Fibroblast of skin of left biceps (primary cell): ENCODE data around the gene SPAG16.

Source experiments
- DNase-seq, 2 experiments: peaks; one replicate each; pipeline ENCODE4 v3.0.0-alpha.2; 2013; ENCODE audit warnings: low read depth in 2 of 2

The SPAG16 gene

DNA sequence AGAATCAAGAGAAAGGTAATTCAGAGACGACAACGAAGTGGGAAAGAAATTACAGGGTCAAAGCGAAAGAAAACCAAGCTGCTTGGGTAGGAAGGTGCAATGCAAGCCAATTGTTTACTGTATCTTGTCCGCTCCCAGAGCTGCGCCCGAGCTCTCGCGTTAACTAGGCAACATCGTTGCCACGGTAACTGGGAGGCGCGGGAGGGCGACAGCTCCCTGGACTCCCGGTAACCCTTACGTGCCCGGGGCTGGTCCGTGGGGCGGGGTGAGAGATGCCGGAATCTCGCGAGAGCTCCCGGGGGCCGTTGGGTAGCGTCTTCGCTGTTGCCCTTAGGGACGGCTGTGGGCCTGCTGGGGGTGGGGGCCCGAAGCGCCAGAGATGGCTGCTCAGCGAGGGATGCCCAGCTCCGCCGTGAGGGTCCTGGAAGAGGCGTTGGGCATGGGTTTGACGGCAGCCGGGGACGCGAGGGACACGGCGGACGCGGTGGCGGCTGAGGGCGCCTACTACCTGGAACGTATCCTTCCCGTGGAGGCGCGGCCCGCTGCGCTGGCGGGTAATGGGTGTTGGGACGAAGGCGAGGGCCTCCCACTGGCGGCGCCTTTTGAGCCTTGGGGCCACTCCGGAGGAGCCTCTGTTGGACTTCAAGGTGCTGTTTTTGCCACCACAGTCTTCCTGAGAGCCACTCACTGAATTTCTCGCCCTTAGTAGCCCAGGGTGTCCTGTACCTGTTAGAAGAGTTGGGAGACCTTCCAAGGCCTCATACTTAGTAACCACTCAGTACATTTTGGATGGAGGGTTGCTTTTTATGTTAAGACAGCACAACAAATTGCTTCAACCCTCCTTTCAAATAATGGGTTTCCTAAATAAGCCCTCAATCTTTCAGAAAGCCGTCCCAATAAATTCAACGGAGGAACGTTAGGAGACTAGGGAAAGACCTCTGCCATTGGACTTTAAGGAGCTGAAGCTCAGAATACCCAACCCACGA lies at the start of gene SPAG16:
Gene SPAG16 (plus strand): TSS at position 360 of the 986 bp plus-strand sequence.
- DNase-seq = peak; percentile 95 to 96

DNA sequence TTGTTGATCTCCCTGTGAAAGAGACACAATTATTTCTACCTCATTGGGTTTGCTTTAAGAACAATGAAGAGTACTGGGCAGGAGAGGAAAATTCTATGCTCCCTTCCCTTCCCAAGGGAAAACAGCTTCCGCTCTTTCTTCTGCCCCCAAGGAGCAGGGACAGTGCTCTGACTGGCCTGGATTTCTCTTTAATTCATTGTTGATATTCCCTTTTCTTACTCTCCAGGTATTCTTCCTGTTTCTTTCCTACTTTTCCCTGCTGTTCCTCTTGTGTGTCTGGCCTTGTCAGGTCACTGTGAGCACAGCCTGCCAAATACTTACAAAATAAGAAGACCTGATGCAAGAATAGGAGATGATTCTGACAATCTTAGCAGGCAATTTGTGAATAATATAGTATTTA lies 49.6 kb upstream of the SPAG16 start:
- DNase-seq = no peak

DNA sequence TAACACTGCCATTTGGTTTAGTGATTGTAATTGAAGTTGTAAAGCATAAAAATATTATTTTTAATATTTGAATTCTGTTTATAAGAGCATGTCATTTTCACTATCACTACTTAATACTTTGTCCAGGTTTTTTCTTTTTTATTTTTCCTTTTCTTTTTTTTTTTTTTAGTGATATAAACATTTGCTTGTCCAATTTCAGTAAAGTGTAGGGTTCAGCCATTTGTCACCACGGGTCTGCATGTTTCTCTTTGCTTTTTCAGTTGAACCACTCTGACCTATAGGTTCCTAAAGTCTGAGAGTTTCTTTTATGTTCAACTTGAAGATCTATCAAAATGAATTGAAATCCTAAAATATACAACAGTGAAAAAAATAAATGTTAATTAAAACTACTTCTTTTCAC lies 48.5 kb upstream of the SPAG16 start:
- DNase-seq = no peak

DNA sequence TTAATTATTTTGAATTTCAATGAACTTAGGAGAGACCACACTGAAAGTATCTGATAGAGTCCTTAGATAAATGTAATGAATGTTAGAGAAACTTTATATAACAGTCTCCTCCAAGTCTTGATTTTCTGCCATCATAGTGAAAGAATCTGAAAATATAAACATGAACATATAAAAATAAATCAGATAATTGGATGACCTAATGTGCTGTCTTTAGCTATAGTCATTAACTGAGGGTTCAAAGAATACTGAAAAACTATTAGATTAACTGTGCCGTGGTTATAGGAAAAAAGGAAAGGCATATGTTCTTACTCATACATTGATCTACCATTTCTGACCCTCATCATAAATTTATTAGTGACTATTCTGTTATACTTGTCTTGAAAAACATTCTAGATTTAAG lies 47.0 kb upstream of the SPAG16 start:
- no peak for DNase-seq

DNA sequence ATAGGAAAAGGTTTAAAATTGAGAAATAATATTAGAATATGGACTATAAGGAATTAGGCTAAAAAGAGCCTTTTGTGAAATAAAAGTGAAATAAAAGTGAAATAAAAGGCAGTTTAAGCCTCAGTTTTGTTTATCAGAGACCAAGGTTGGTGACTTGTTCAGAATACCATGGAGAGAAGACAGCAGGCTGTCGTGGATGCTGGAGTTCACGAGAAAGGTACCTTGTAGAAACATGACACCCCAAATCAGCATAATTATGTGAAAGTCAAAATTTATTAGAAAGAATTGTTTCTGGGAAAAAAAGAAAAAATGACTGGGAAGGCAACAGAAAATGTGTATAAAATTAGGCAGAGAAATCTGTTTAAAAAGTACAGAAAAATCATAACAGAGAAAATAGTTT lies 46.5 kb upstream of the SPAG16 start:
- no peak for DNase-seq

DNA sequence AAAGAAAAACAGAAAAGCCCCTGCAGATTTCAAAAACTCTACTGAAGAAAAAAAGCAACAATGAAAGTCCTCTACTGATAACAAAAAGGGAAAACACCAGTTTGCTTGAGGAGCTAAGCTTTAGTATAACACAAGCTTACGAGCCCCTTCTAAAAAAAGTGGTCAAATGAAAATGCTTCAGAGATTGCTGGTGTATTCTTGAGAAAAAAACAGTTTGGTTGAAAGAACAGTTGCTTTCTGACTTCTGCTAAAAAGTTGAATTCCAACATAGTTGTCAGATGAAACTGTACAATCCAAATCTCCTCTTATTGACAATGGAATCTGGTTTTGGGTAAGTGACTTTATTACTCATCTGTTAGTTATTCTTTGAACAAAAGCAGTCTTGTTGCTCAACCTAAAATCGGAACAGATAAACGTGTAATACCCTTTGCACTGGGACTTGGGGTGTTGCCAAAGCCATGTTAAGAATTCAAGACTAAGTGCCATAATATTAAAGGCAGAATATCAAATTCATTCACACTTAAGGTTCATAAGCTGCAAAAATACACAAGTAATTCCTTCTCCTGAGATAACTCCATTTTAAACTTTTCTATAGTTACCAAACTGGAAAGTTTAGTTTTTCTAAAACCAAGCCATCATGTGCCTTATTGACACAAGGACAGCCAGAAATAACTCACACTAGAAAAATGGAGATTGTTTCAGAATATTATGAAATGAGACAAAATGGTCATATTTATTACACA lies 45.3 kb upstream of the SPAG16 start:
- peak; percentile 87 to 91 for DNase-seq

DNA sequence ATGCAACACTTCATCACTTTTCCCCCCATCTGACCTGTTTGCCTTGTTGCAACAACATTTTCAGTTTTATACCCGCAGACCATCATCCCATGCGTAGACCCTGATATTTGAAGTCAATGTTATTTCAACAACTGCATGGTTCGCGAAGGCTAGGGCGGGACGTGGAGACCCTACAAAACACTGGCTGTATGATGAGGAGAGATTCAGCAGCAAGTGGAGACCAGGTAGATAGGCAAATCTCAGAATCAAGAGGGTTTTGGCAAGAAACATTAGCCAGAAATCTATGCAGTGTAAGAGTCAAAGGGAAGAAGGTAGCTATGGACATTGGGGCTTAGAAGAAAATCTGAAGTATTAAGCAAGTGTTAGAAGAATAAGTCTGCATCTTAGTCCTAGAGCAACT lies 42.4 kb upstream of the SPAG16 start:
- no peak for DNase-seq

DNA sequence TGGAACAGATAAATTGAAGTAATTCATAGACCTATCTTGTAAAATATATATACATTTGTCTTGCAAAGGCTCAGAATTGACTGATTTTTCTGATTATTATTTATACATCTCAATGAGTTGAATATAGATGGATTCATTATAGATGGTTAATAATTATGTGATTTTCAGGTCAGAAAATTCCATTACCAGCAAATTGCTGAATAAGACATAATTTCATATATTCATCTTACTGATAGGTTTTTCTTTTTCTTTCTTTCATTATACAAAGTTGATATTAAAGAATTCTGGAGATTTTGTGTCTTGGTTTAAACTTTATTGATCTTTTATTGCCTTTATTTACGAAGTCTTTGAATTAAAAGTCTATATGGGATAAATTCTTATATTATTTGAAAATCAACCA lies 41.6 kb upstream of the SPAG16 start:
- no peak for DNase-seq

DNA sequence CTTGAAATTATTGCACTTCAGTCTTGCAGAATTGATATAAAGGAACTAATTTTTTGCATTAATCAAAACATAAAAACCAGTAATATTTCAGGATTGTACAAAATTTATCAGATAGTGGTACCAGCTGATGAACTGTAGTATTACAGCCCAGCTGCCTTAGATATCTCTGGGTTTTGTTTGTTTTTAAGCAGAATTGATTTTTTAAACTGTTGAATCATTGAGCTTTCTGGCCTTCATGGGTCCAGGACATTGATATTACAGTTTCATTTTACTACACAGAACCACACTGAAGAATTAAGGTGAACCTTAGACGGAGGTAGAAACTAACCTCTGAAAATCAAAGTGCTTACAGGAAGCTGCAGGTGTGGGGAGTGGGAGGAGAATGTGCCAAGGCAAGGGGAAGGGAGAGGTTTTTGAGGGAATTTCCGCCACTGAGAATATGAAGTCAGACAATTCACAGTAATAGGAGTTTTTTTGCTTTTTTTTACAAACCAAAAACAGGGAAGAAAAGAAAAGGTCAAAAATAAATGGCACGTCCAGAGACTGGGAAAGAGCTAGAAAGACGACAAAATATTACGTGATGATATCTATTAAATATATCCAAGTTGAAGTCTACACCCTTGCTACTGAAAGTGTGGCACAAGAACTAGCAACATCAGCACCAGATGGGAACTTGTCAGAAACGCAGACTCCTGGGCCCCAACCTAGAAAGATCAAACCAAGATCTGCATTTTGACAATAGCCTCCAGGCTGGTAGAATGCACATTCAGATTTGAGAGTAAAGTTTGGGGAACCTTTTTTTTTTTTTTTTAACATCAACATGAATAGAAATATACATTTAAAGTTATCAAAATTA lies 40.8 kb upstream of the SPAG16 start:
- no peak for DNase-seq

DNA sequence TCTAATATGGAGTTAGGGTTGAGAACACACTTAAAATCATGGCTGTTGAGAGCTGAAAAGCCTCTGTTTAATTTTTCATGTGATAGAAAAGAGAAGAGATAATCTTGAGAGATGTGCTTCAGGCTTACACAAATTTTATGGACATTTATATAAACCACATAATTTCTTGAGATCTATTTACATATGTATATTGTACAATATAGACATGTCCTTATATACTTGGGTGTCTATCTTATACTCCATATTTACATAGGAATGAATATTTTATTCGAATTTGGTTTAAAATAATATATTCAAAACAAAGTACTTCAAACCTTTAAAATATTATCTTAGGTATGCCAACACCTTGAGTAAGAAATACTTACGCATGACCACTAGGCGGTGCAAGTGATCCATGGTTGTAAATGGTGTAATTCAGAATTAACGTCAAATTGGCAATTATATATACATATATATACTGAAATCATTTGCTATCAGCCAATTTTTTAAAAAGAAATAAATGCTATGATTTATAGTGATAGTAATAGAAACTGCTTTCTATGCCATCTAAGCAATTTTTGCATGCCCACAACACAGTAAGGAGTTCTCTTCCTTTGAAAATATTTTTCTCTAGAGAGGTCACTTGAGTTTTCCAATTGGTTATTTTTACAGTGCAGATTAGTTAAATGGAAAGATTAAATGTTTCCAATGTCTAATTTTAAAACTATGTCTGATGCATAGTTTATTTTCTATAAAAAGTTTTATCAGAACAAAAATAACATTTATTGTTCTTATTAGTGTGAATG lies 37.6 kb upstream of the SPAG16 start:
- DNase-seq = no peak

DNA sequence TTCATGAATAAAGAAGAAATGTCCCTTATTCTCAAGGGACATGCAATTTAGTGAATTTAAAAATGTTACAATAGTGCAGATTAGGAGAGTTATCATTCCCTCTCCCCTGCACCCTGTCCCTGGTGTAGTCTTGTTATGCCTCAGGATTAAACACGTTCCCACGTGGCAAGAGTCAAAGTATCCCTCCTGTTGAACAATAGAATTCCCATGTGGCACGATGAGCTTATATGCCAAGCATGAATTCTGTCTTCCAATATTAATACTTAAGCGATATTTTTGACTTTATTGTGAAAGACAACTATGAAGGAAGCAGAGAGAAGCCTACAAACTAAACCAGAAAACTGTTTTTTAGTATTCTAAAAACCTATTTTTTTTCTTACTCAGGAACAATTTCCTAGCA lies 36.7 kb upstream of the SPAG16 start:
- no peak for DNase-seq

DNA sequence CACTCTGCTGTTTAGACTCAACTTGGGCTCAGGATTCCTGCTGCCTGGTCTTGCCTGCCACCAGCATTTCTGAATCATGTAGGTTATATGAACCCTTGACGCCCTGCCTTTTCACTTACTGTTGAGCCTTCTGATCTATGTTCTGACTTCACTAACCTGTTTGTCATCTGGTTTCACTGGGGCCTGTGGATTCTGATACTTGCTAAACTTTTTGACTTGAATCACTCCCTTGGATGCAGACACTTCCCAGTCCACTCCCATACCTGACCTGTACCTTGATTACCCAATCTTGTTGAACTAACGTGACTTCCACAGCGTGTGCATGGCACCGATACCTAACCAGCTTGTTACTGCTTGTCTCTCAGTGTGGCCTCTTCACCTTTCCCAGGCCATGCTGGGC lies 35.6 kb upstream of the SPAG16 start:
- DNase-seq = no peak

DNA sequence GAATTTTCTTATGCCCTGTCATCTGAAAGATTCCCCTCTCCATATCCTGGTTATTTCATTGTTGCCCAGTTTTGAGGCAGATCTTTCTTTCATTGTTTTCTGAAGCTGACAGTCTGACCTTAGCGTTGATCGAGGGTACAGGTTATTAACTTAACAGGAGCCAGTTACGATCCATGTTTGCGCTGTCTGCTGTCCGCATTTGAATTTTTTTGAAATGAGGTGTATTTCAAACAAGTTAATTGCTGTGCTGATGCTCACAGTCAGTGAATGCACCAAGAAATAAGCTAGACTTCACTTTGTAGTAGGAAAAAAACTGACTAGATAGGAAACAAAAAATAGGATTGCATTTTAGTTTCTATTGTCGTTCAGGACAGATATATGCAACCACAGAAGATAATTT lies 34.8 kb upstream of the SPAG16 start:
- DNase-seq = no peak

DNA sequence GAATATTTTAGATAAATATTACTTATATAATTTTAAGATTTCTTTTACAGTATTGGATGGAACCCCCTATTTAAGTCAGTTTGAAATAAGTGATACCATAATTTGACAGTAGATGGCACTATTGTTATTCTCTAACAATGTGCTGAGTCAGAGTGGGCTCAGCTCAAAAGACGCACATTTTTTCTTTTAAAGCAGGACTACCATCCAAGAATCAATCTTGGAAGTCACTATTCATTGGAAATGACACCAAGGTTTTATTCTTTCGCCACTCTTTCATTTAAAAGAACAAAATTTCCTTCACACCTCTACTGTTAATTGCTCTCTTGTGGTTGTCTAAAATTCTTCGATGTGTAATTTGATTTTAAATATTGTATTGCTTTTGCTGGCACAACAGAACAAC lies 32.6 kb upstream of the SPAG16 start:
- peak; percentile 39 to 44 for DNase-seq

DNA sequence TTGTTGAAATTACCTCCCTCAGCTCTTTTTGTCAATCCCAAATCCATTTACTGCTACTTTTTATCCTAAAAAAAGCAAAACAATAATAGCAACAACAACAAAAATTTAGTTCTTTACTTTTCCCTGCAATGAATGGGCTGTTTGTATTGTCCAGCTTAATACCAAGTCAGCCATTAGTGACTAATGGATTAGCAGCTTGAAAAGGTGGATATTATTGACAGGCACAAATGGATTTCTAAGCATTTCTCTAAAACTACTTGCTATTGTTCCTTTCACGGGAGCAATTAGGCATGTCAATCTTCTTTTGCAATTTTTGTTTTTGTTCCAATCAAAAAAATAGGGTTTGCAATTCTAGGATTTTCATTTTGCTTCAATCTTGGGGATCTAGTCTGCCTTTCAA lies 32.1 kb upstream of the SPAG16 start:
- no peak for DNase-seq

DNA sequence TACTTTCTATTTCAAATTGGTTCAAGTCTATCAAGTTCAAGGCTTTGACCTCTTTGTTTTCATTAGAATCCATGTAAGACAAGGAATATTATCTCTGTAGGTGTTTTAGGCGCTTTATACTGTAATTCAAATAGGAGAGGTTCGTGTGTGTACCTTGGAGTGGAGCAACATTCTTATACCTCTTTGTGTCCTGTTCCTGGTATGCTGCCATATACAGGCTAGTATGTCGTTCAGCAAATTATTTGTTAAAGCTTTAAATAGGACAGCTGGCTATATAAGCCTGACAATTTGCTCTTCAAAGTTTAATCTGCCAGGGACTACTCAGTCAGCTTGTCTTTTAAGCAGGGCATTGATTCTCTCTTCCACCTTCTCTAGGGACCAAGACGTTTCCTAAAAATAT lies 31.1 kb upstream of the SPAG16 start:
- DNase-seq = no peak

DNA sequence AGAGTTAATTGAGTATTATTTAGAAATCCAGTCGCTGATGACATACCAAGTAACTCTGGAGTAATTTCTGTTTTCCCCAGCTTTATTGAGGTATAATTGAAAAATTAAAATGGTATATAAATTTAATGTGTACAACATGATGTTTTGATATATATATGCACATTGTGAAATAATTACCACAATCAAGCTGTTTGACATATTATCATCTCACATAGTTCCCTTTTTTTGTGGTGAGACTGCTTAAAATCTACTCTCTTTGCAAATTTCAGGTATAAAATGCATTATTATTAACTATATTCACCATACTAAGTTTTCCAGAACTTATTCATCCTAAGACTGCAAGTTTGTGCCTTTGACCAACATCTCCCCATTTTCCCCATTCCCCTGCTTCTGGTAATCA lies 25.0 kb upstream of the SPAG16 start:
- no peak for DNase-seq

DNA sequence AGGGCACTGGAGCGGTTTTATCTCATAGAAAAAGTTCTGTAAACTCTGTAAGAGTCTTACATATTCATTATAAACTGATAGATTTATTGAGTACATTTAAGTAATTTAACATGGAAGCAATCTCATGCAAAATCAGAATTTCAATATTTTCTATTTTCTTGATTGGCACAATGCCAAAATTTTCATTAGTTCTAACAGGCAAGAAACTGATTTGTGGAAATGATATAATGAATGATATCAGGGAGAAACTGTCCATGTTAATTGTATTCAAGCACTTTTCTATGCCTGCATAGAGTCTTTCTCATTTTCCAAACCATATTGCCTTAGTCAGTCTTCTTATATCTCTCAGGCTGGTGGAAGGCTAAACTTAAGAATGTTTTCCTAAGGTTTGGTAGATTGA lies 23.0 kb upstream of the SPAG16 start:
- DNase-seq = no peak

DNA sequence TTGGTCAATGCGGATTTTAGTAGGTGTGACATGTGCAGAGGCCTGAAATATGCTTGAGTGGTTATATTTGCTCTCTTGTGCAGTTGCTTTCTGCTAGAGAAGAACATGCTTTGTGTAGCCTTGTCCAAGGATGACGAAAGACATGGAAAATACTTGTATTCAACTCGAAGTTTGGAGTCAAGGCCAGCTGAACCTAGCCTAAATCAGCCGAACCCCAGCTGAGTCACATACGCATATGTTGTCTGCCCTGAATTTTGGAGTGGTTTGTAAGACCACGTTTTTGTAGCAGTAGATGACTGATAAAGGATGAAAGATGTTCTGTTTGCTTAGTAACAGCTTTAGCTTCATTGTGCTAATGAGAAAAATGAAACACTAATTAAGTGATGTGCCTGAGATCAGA lies 22.5 kb upstream of the SPAG16 start:
- no peak for DNase-seq

DNA sequence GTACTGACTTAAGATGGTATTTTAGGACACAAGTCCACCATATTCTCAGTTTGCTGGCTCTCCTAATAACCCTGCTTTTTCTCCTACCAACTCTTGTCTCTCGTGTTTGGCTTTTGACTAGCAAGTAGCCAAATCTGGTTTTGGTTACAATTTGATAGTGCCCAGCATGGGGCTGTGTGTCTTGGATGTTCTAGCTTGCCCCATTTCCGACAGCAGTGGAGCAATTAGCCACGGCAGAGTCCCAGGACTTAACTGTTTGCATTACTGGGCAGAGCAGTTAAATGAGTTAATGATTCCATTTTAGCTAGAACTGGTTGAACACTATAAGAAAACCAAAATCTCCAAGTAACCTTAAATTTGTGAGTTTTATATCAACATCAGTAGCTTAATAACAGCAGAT lies 18.6 kb upstream of the SPAG16 start:
- no peak for DNase-seq

DNA sequence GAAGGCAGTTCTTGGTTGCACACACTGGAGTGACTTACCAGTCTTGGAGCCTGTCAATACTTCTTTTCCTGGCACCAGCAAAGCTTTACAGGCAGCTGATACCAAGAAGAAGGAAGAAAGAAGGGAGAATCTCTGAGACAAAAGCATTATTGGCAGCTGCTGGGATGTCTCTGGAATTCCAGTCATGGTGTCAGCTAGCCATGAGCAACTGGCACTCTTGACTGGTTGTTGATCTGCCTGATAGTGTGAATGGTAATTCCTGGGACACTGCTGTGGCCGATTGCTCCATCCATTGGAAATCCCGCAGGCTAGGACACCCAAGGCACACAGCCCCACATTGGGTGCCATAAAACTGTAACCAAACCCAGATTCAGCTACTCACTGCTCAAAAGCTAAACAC lies 17.8 kb upstream of the SPAG16 start:
- no peak for DNase-seq
